IMR-90 (cell line): ENCODE results near the gene SEL1L2. TPM values are rescaled to one million over a fixed set of nuclear protein-coding genes. Genes with fewer than 3 reads are reported as not detected.

Source experiments
- ATAC-seq: fragments of 200-7000 bp; cut with Tn5 transposase; 2 replicates; pipeline ENCODE4 v1.9.1; 2020; ENCODE audit warnings: low read depth, mild to moderate bottlenecking, moderate library complexity
- BruUV-seq: library from RNA; stranded (reverse); fragments of 400-500 nt; replicated peaks from 2 replicates; lab custom pipeline; 2021; lab: Mats Ljungman, UMichigan
- CTCF ChIA-PET: fragments of 300-600 bp; formaldehyde crosslinking; extraction: SDS; loops from one replicate; lab custom pipeline; 2021; ENCODE audit warnings: antibody characterized with exemption; lab: Yijun Ruan, JAX
- POLR2A ChIA-PET: fragments of 300-600 bp; sonication (Branson Sonifier 250); formaldehyde crosslinking; loops from one replicate; lab custom pipeline; 2022; ENCODE audit warnings: antibody characterized with exemption; ENCODE audit not compliant: unreplicated experiment; lab: Charles Lee
- DNase-seq: peaks from one replicate; pipeline ENCODE4 v3.0.0; 2013
- H2AFZ ChIP-seq: replicated peaks from 2 replicates; pipeline ENCODE3; 2013; ENCODE audit warnings: low read length, mild to moderate bottlenecking; ENCODE audit not compliant: poor library complexity
- H2AK5ac ChIP-seq: 2 replicates; pipeline ENCODE4 v1.6.1; 2013; ENCODE audit warnings: low read depth, low read length, inconsistent platforms
- H2AK9ac ChIP-seq: replicated peaks from 2 replicates; pipeline ENCODE3; 2013; ENCODE audit warnings: mild to moderate bottlenecking, low read depth, low read length, moderate library complexity; ENCODE audit not compliant: poor library complexity
- H2BK120ac ChIP-seq: 2 replicates; pipeline ENCODE4 v1.6.1; 2013; ENCODE audit warnings: low read depth, low read length, inconsistent platforms
- H2BK15ac ChIP-seq: 3 replicates; pipeline ENCODE4 v1.6.1; 2013; ENCODE audit warnings: low read depth, low read length, inconsistent platforms
- H2BK20ac ChIP-seq: 2 replicates; pipeline ENCODE4 v1.6.1; 2013; ENCODE audit warnings: low read depth, mild to moderate bottlenecking, inconsistent platforms, low read length, moderate library complexity
- H2BK5ac ChIP-seq: 2 replicates; pipeline ENCODE4 v1.6.1; 2013; ENCODE audit warnings: mild to moderate bottlenecking, low read depth, low read length, inconsistent platforms; ENCODE audit not compliant: poor library complexity, severe bottlenecking
- H3K14ac ChIP-seq: replicated peaks from 2 replicates; pipeline ENCODE4 v1.6.1; 2013; ENCODE audit warnings: low read depth, low read length, inconsistent platforms
- H3K18ac ChIP-seq: 2 replicates; pipeline ENCODE4 v1.6.1; 2013; ENCODE audit warnings: low read depth, low read length, control low read depth
- H3K23ac ChIP-seq: 2 replicates; pipeline ENCODE4 v1.6.1; 2013; ENCODE audit warnings: low read depth, low read length, inconsistent platforms
- H3K27ac ChIP-seq: 2 replicates; pipeline ENCODE4 v1.5.1; 2013; ENCODE audit warnings: mild to moderate bottlenecking, control low read depth, low read length; ENCODE audit not compliant: insufficient read depth
- H3K27me3 ChIP-seq: 2 replicates; pipeline ENCODE4 v1.6.1; 2013; ENCODE audit warnings: low read length; ENCODE audit not compliant: control insufficient read depth, insufficient read depth
- H3K36me3 ChIP-seq: 2 replicates; pipeline ENCODE4 v1.6.1; 2013; ENCODE audit warnings: low read length, mixed read lengths; ENCODE audit not compliant: control insufficient read depth, insufficient read depth
- H3K4ac ChIP-seq: 2 replicates; pipeline ENCODE4 v1.6.1; 2013; ENCODE audit warnings: low read depth, low read length, inconsistent platforms
- H3K4me1 ChIP-seq: 2 replicates; pipeline ENCODE4 v1.6.1; 2013; ENCODE audit warnings: low read length, mixed read lengths; ENCODE audit not compliant: control insufficient read depth, insufficient read depth
- H3K4me2 ChIP-seq: 2 replicates; pipeline ENCODE4 v1.6.1; 2013; ENCODE audit warnings: low read depth, mild to moderate bottlenecking, control low read depth, low read length, moderate library complexity
- H3K4me3 ChIP-seq: 2 replicates; pipeline ENCODE4 v1.5.1; 2013; ENCODE audit warnings: low read depth, mild to moderate bottlenecking, control low read depth, low read length, moderate library complexity; ENCODE audit not compliant: insufficient read depth
- H3K56ac ChIP-seq: 2 replicates; pipeline ENCODE4 v1.6.1; 2013; ENCODE audit warnings: low read length, inconsistent platforms; ENCODE audit not compliant: insufficient read depth; ENCODE audit errors: extremely low read depth
- H3K79me1 ChIP-seq, 2 experiments: 2 replicates each; pipeline ENCODE4 v1.6.1; 2013; ENCODE audit warnings: low read length in 2 of 2, inconsistent platforms in 1 of 2, low read depth in 1 of 2
- H3K9ac ChIP-seq: 2 replicates; pipeline ENCODE4 v1.6.1; 2013; ENCODE audit warnings: low read depth, low read length, control low read depth
- H3K9me1 ChIP-seq: 2 replicates; pipeline ENCODE4 v1.6.1; 2013; ENCODE audit warnings: low read length, inconsistent platforms; ENCODE audit not compliant: insufficient read depth
- H3K9me3 ChIP-seq: 2 replicates; pipeline ENCODE4 v1.6.1; 2013; ENCODE audit warnings: low read length; ENCODE audit not compliant: control insufficient read depth, insufficient read depth
- H4K20me1 ChIP-seq: 2 replicates; pipeline ENCODE4 v1.6.1; 2013; ENCODE audit warnings: low read length, inconsistent platforms; ENCODE audit not compliant: insufficient read depth
- H4K5ac ChIP-seq: 2 replicates; pipeline ENCODE4 v1.6.1; 2013; ENCODE audit warnings: mild to moderate bottlenecking, low read depth, low read length, control low read depth
- H4K8ac ChIP-seq, 2 experiments: 2 replicates each; pipeline ENCODE4 v1.6.1; 2013; ENCODE audit warnings: low read depth in 2 of 2, low read length in 2 of 2, control low read depth in 1 of 2, inconsistent platforms in 1 of 2
- H4K91ac ChIP-seq: 2 replicates; pipeline ENCODE4 v1.6.1; 2013; ENCODE audit warnings: low read depth, low read length, inconsistent platforms; ENCODE audit not compliant: insufficient read depth
- BHLHE40 ChIP-seq: fragments of 150-350 bp; IDR thresholded peaks from 2 replicates; pipeline ENCODE4 v1.6.1; 2016; ENCODE audit warnings: mild to moderate bottlenecking, low read depth, low read length
- CEBPB ChIP-seq: IDR thresholded peaks from 2 replicates; pipeline ENCODE4 v1.6.1; 2012; ENCODE audit warnings: low read depth, low read length, improper control_type of control experiment
- CHD1 ChIP-seq: IDR thresholded peaks from 2 replicates; pipeline ENCODE4 v1.6.1; 2012; ENCODE audit warnings: low read depth, low read length, improper control_type of control experiment
- FOS ChIP-seq: fragments of 150-350 bp; IDR thresholded peaks from 2 replicates; pipeline ENCODE4 v1.6.1; 2016; ENCODE audit warnings: low read depth, low read length
- MAFK ChIP-seq: IDR thresholded peaks from 2 replicates; pipeline ENCODE4 v1.6.1; 2012; ENCODE audit warnings: low read depth, low read length, improper control_type of control experiment
- MAZ ChIP-seq: IDR thresholded peaks from 2 replicates; pipeline ENCODE4 v1.6.1; 2012; ENCODE audit warnings: low read depth, mild to moderate bottlenecking, low read length, improper control_type of control experiment, moderate library complexity, borderline replicate concordance
- MXI1 ChIP-seq: IDR thresholded peaks from 2 replicates; pipeline ENCODE4 v1.6.1; 2012; ENCODE audit warnings: low read depth, mild to moderate bottlenecking, low read length, moderate library complexity, borderline replicate concordance
- NFE2L2 ChIP-seq: fragments of 150-350 bp; IDR thresholded peaks from 2 replicates; pipeline ENCODE4 v1.6.1; 2016; ENCODE audit warnings: low read depth, mild to moderate bottlenecking, low read length
- POLR2A ChIP-seq: IDR thresholded peaks from 2 replicates; pipeline ENCODE4 v1.6.1; 2012; ENCODE audit warnings: mild to moderate bottlenecking, low read depth, low read length
- RAD21 ChIP-seq: IDR thresholded peaks from 2 replicates; pipeline ENCODE4 v1.6.1; 2012; ENCODE audit warnings: low read length, improper control_type of control experiment
- RCOR1 ChIP-seq: IDR thresholded peaks from 2 replicates; pipeline ENCODE4 v1.6.1; 2012; ENCODE audit warnings: mild to moderate bottlenecking, low read length, improper control_type of control experiment; ENCODE audit not compliant: insufficient replicate concordance
- RFX5 ChIP-seq: IDR thresholded peaks from 2 replicates; pipeline ENCODE4 v1.8.0; 2012; ENCODE audit warnings: low read depth, mild to moderate bottlenecking, low read length, moderate library complexity
- SMC3 ChIP-seq: fragments of 150-350 bp; IDR thresholded peaks from 2 replicates; pipeline ENCODE4 v1.6.1; 2016; ENCODE audit warnings: low read depth, mild to moderate bottlenecking, antibody characterized with exemption, low read length, moderate library complexity
- WGBS, 2 experiments: methylation state at CpG; one replicate each; pipeline versions ENCODE4 v1.1.5 to v1.1.7; 2013; ENCODE audit warnings: missing lambda C conversion rate in 2 of 2; ENCODE audit not compliant: insufficient read length in 1 of 2; ENCODE audit errors: extremely low coverage in 2 of 2; 5-methylcytosine and 5-hydroxymethylcytosine counted together
- dilution Hi-C: fragments of 300-500 bp; cut with HindIII; formaldehyde crosslinking; loops from one replicate; pipeline ENCODE4 v1.14.3; 2018; ENCODE audit warnings: low sequenced_read_pairs; ENCODE audit not compliant: unreplicated experiment
- in situ Hi-C: fragments of 300-500 bp; cut with MboI; formaldehyde crosslinking; loops from 3 replicates; pipeline ENCODE4 v1.14.3; 2019; ENCODE audit warnings: low sequenced_read_pairs, inconsistent platforms, mixed read lengths
- intact Hi-C: fragments of 100-400 bp; cut with micrococcal nuclease; formaldehyde crosslinking; loops from 2 replicates; pipeline ENCODE4 v1.10.0; 2022
- polyA plus RNA-seq, 3 experiments: library from polyadenylated mRNA; depleted of rRNA; stranded (reverse); fragments of >200 nt; gene quantifications; 2 replicates each; pipeline ENCODE4 v1.2.3, GENCODE V29; 2012; ENCODE audit warnings: low replicate concordance in 1 of 3
- total RNA-seq: library from RNA; depleted of rRNA; stranded (reverse); fragments of >200 nt; gene quantifications from 2 replicates; pipeline ENCODE4 v1.2.3, GENCODE V29; 2012
- TF ChIP-seq, protein P1 (sequence below): conservative IDR thresholded peaks from 2 replicates; pipeline ENCODE4 v1.5.1; 2012; ENCODE audit warnings: mild to moderate bottlenecking, low read depth, low read length, improper control_type of control experiment
- TF ChIP-seq, protein P2 (sequence below): fragments of 150-350 bp; IDR thresholded peaks from 2 replicates; pipeline ENCODE4 v1.6.1; 2016; ENCODE audit warnings: low read depth, mild to moderate bottlenecking, low read length, moderate library complexity, borderline replicate concordance
- TF ChIP-seq, protein P3 (sequence below): fragments of 150-350 bp; IDR thresholded peaks from 2 replicates; pipeline ENCODE4 v1.6.1; 2017; ENCODE audit warnings: mild to moderate bottlenecking, antibody characterized with exemption, low read length, low read depth

SEL1L2 gene
- total and polyA plus RNA-seq, 2 of the 4 experiments (the other 2 are of a cell fraction), result not detected

DNA sequence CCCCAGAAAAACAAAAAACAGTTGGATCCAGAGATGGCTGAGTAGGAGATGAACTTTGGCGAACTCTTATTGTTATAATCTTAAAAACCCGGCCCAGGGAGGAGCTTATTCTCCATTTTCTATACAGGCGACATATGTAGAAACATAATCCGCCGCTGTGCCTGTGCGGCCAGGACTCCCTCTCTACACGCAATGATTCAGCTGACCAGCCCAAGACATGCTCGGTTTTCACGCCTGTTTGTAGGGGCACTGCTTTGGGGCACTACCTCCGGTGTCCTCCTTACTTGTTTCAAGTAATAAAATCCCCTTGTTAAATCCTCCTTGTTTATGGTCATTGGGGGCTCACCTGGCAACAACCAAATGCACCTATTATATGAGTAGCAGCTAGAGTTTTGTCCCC lies 89.9 kb downstream of the SEL1L2 start:
- ATAC-seq (no peak), DNase-seq (no peak)
- H2BK120ac ChIP-seq, result no peak overlapping the region
- H3K9me3 ChIP-seq, result peaks cover 2% of the 10 kb centered on the region; the same call in 1 of the 2 replicates
- no peaks in the 10 kb centered on the region for H3K79me1 ChIP-seq
- in situ Hi-C loops (no loop called here), intact Hi-C loops (no loop called here), dilution Hi-C loops (no loop called here)
- H3K56ac ChIP-seq, result no peak overlapping the region
- H2BK15ac ChIP-seq, result no peak overlapping the region
- H2AFZ ChIP-seq, result no peak overlapping the region
- no peak overlapping the region for H3K9ac ChIP-seq
- no peak overlapping the region for H3K4ac ChIP-seq
- H3K4me1 ChIP-seq, result no peaks in the 10 kb centered on the region
- no peaks in the 10 kb centered on the region for H3K9me1 ChIP-seq
- BruUV-seq, result no TSS peak
- no peaks in the 10 kb centered on the region for H3K27me3 ChIP-seq
- CTCF ChIA-PET, result no interaction called here
- H2BK20ac ChIP-seq, result no peak overlapping the region
- H4K91ac ChIP-seq, result no peak overlapping the region
- no peak overlapping the region for H4K5ac ChIP-seq
- TF ChIP-seq RFX5 (no peak), CEBPB (no peak), POLR2A (no peak), MAZ (no peak), RAD21 (no peak), NFE2L2 (no peak), MXI1 (no peak), MAFK (no peak), FOS (no peak), SMC3 (no peak), CHD1 (no peak), RCOR1 (no peak), BHLHE40 (no peak)
- TF ChIP-seq, protein P1, sequence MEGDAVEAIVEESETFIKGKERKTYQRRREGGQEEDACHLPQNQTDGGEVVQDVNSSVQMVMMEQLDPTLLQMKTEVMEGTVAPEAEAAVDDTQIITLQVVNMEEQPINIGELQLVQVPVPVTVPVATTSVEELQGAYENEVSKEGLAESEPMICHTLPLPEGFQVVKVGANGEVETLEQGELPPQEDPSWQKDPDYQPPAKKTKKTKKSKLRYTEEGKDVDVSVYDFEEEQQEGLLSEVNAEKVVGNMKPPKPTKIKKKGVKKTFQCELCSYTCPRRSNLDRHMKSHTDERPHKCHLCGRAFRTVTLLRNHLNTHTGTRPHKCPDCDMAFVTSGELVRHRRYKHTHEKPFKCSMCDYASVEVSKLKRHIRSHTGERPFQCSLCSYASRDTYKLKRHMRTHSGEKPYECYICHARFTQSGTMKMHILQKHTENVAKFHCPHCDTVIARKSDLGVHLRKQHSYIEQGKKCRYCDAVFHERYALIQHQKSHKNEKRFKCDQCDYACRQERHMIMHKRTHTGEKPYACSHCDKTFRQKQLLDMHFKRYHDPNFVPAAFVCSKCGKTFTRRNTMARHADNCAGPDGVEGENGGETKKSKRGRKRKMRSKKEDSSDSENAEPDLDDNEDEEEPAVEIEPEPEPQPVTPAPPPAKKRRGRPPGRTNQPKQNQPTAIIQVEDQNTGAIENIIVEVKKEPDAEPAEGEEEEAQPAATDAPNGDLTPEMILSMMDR, result no peak
- TF ChIP-seq, protein P2, sequence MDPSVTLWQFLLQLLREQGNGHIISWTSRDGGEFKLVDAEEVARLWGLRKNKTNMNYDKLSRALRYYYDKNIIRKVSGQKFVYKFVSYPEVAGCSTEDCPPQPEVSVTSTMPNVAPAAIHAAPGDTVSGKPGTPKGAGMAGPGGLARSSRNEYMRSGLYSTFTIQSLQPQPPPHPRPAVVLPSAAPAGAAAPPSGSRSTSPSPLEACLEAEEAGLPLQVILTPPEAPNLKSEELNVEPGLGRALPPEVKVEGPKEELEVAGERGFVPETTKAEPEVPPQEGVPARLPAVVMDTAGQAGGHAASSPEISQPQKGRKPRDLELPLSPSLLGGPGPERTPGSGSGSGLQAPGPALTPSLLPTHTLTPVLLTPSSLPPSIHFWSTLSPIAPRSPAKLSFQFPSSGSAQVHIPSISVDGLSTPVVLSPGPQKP, result no peak
- TF ChIP-seq, protein P3, sequence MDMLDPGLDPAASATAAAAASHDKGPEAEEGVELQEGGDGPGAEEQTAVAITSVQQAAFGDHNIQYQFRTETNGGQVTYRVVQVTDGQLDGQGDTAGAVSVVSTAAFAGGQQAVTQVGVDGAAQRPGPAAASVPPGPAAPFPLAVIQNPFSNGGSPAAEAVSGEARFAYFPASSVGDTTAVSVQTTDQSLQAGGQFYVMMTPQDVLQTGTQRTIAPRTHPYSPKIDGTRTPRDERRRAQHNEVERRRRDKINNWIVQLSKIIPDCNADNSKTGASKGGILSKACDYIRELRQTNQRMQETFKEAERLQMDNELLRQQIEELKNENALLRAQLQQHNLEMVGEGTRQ, result no peak
- H2AK5ac ChIP-seq, result no peak overlapping the region
- no peak overlapping the region for H2BK5ac ChIP-seq
- POLR2A ChIA-PET, result no interaction called here
- H3K14ac ChIP-seq, result no peak overlapping the region
- no peak overlapping the region for H3K4me2 ChIP-seq
- no peak overlapping the region for H2AK9ac ChIP-seq
- H3K23ac ChIP-seq, result no peak overlapping the region
- H3K18ac ChIP-seq, result no peak overlapping the region
- H3K36me3 ChIP-seq, result no peaks in the 10 kb centered on the region
- no peak overlapping the region for H4K8ac ChIP-seq
- no peak overlapping the region for H3K4me3 ChIP-seq
- WGBS, 2 experiments, result 90% methylated on average over 4 of the region's 10 CpGs; no CpG with 5 or more reads in 1 of the 2 experiments
- H3K27ac ChIP-seq, result no peak overlapping the region
- no peaks in the 10 kb centered on the region for H4K20me1 ChIP-seq
